ENCODE measurements around the gene PCDHA1.

DNA sequence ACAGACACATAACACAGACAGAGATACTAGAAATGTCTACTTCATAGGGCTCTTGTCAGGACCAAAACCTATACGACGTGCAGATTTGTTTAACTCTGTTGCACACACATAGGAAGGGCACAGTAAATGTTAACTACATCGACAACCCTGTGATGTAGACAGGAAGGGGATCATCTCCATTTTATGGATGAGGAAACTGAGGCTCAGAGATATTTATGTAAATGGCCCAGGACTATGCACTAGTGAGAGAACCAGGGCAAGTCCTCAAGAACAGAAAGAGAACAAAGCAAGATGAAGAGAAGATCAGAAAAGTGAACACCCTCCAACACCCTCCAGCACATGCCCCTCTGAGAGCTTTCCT is 216.6 kb downstream of the PCDHA1 start:
- TF ChIP-seq EP300 (IDR thresholded peaks at IDR 0.05), result no peak
- TF ChIP-seq CTCF (IDR thresholded peaks at IDR 0.05), result no peak
- TF ChIP-seq POLR2AphosphoS5 (IDR thresholded peaks at IDR 0.05), result no peak
